HEK293T (cell line): ENCODE measurements around the gene MEGF9.
"Not testable (repeated sequence)": the region's sequence is repeated elsewhere in the genome, so short reads cannot be mapped to it uniquely, and the experiment has no call there.

Experiments
- CTCF ChIA-PET: fragments of 350-600 bp; formaldehyde crosslinking; extraction: SDS; loops from one replicate; lab custom pipeline; 2021; ENCODE audit warnings: antibody characterized with exemption, inconsistent platforms; lab: Yijun Ruan, JAX
- POLR2A ChIA-PET: fragments of 350-600 bp; formaldehyde crosslinking; extraction: SDS; loops from one replicate; lab custom pipeline; 2020; ENCODE audit warnings: antibody characterized with exemption, inconsistent platforms; lab: Yijun Ruan, JAX
- DNase-seq: peaks from one replicate; pipeline ENCODE4 v3.0.0; 2012; ENCODE audit warnings: mixed read lengths; ENCODE audit errors: extremely low spot score
- ARNT ChIP-seq: fragments of 450-650 bp; IDR thresholded peaks from 2 replicates; pipeline ENCODE4 v1.6.1; 2017; ENCODE audit warnings: mild to moderate bottlenecking
- BHLHE40 ChIP-seq: fragments of 450-650 bp; IDR thresholded peaks from 2 replicates; pipeline ENCODE4 v1.6.1; 2016; ENCODE audit warnings: mild to moderate bottlenecking, moderate library complexity, borderline replicate concordance
- CTBP1 ChIP-seq: fragments of 450-650 bp; IDR thresholded peaks from 2 replicates; pipeline ENCODE4 v1.6.1; 2016; ENCODE audit warnings: borderline replicate concordance
- ELF4 ChIP-seq: fragments of 450-650 bp; IDR thresholded peaks from 2 replicates; pipeline ENCODE4 v1.6.1; 2017; ENCODE audit warnings: antibody characterized with exemption
- FOXA1 ChIP-seq: fragments of 450-650 bp; IDR thresholded peaks from 2 replicates; pipeline ENCODE4 v1.6.1; 2016; ENCODE audit warnings: mild to moderate bottlenecking
- FOXK2 ChIP-seq: fragments of 450-650 bp; IDR thresholded peaks from 2 replicates; pipeline ENCODE4 v1.6.1; 2016; ENCODE audit warnings: mild to moderate bottlenecking
- FOXM1 ChIP-seq: fragments of 450-650 bp; IDR thresholded peaks from 2 replicates; pipeline ENCODE4 v1.6.1; 2017; ENCODE audit warnings: mild to moderate bottlenecking, borderline replicate concordance
- HDGF ChIP-seq: fragments of 450-650 bp; IDR thresholded peaks from 2 replicates; pipeline ENCODE4 v1.6.1; 2017; ENCODE audit warnings: antibody characterized with exemption, borderline replicate concordance
- L3MBTL2 ChIP-seq: fragments of 450-650 bp; conservative IDR thresholded peaks from 2 replicates; pipeline ENCODE4 v1.6.1; 2016; ENCODE audit warnings: mild to moderate bottlenecking
- LEF1 ChIP-seq: fragments of 450-650 bp; IDR thresholded peaks from 2 replicates; pipeline ENCODE4 v1.6.1; 2017; ENCODE audit warnings: mild to moderate bottlenecking, borderline replicate concordance
- NFRKB ChIP-seq: fragments of 450-650 bp; IDR thresholded peaks from 2 replicates; pipeline ENCODE4 v1.6.1; 2016; ENCODE audit warnings: mild to moderate bottlenecking, moderate library complexity
- PKNOX1 ChIP-seq: fragments of 450-650 bp; IDR thresholded peaks from 2 replicates; pipeline ENCODE4 v1.6.1; 2016
- SP1 ChIP-seq: fragments of 450-650 bp; IDR thresholded peaks from 2 replicates; pipeline ENCODE4 v1.6.1; 2017
- SUZ12 ChIP-seq: fragments of 450-650 bp; IDR thresholded peaks from 2 replicates; pipeline ENCODE4 v1.6.1; 2016; ENCODE audit warnings: mild to moderate bottlenecking
- TARDBP ChIP-seq: fragments of 450-650 bp; IDR thresholded peaks from 2 replicates; pipeline ENCODE4 v1.6.1; 2016
- ZNF384 ChIP-seq: fragments of 450-650 bp; IDR thresholded peaks from 2 replicates; pipeline ENCODE4 v1.6.1; 2016

Gene MEGF9

GRCh38 chr9:120635011-120635410 lies 79.3 kb downstream of the MEGF9 start:
- TF ChIP-seq FOXM1 (no peak), LEF1 (no peak), HDGF (no peak), ARNT (no peak), FOXK2 (no peak), TARDBP (no peak), ELF4 (no peak), PKNOX1 (no peak), SP1 (no peak), FOXA1 (no peak), BHLHE40 (no peak), CTBP1 (no peak), NFRKB (no peak), ZNF384 (no peak), L3MBTL2 (no peak), SUZ12 (no peak)
- no peak for DNase-seq
- ChIA-PET POLR2A (no interaction called here), CTCF (no interaction called here)

- no peak for DNase-seq
- TF ChIP-seq FOXK2 (no peak), SP1 (no peak), SUZ12 (no peak), FOXM1 (no peak), L3MBTL2 (no peak), ELF4 (no peak), ZNF384 (no peak), HDGF (no peak), NFRKB (no peak), BHLHE40 (no peak), TARDBP (no peak), ARNT (no peak), PKNOX1 (no peak), FOXA1 (no peak)
- ChIA-PET CTCF (no interaction called here), POLR2A (no interaction called here)
These were observed 83.9 kb downstream of the MEGF9 start for GRCh38 chr9:120630333-120630732.

DNA sequence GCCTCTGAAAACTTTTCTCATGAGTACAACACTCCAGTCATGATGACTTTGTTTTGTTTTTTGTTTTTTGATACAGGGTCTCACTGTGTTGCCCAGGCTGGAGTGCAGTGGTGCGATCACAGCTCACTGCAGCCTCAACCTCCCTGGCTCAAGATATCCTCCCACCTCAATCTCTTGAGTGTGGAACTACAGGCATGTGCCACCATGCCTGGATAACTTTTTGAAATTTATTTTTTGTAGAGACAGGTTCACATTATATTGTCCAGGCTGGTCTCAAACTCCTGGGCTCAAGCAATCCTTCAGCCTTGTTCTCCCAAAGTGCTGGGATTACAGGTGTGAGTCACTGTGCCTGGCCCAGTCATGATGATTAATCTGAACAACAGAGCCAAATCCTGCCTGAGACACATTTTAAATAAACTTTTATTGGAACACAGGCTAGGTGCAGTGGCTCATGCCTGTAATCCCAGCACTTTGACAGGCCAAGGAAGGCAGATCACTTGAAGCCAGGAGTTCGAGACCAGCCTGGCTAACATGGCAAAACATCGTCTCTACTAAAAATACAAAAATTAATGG lies 85.3 kb downstream of the MEGF9 start:
- CTCF ChIA-PET, POLR2A ChIA-PET, DNase-seq: not testable (repeated sequence)

DNA sequence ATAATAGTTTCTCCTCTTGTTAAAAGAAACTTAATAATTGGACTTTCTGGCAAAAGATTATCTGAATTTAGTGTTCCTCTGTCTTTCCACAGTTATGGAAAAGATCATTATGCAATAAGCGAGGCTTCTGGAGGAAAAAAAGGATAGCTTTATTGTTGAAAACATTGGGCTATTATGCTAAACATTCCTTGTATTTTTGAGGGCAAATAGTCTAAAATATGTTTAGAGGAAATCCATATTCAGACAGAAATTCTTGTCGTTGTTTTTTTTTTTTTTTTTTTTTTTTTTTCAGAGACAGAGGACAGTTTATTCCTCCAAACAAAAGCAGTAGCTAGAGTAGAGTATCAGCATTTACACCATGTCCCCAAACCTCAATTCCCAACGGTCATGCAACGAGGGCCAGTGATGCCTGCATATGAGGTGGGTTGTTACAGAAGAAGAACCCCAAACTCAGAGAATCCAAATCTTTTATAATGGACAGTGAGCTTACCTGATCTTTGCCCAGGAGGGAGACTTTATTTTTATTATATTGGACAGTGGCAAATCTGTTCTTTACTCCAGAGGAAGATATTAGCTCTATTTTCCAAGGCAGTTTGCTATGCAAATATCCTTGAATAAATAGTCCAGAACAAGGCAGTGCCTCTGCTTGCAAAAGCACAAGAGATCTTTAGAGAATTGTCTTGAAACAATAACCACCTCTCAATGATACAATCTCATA lies 85.9 kb downstream of the MEGF9 start:
- POLR2A ChIA-PET: no interaction called here
- no peak for DNase-seq
- TF ChIP-seq BHLHE40: no peak
- no peak for TF ChIP-seq SP1
- no peak for TF ChIP-seq TARDBP
- no peak for TF ChIP-seq SUZ12
- CTCF ChIA-PET: no interaction called here

- no peak for DNase-seq
- ChIA-PET CTCF (no interaction called here), POLR2A (no interaction called here)
- TF ChIP-seq NFRKB: no peak
- no peak for TF ChIP-seq HDGF
- no peak for TF ChIP-seq FOXA1
- no peak for TF ChIP-seq SUZ12
- no peak for TF ChIP-seq PKNOX1
- no peak for TF ChIP-seq FOXK2
- no peak for TF ChIP-seq L3MBTL2
- no peak for TF ChIP-seq ZNF384
These were observed 87.2 kb downstream of the MEGF9 start for GRCh38 chr9:120627073-120627472.

GRCh38 chr9:120626512-120626911 lies 87.8 kb downstream of the MEGF9 start:
- ChIA-PET CTCF (interaction anchor here (0.6 kb wide), 1 partner anchor 12 kb away, joined by 3 read pairs; no protein-coding TSS in a partner anchor), POLR2A (no interaction called here)
- DNase-seq: no peak
- no peak for TF ChIP-seq HDGF
- no peak for TF ChIP-seq ELF4
- TF ChIP-seq SUZ12: no peak
- no peak for TF ChIP-seq L3MBTL2
- no peak for TF ChIP-seq BHLHE40
- no peak for TF ChIP-seq FOXA1
- no peak for TF ChIP-seq FOXK2
- TF ChIP-seq LEF1: no peak
- no peak for TF ChIP-seq ZNF384
- no peak for TF ChIP-seq TARDBP
- no peak for TF ChIP-seq FOXM1
- TF ChIP-seq PKNOX1: no peak
- TF ChIP-seq NFRKB: no peak
- no peak for TF ChIP-seq CTBP1
- no peak for TF ChIP-seq SP1
- no peak for TF ChIP-seq ARNT
